Measurements from ENCODE around the gene PHEX.

DNA sequence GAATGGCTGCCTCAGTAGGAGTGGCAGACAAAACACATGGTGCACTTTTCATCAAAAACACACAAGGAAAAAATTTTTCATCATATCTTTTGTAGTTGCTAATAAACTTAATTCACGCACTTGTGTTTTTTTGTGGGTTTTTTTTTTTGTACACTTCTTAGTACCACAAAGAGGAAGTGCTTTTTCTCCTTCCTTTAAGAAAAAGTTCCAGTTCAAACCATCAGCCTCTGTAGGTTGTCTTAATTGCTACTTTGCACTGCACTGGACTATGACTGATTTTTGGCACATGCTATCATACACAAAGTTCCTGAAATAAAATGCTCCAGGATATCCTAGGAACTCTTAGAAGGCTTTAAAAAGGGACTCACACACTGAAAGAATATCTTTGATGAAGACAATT, at the start of gene PHEX:
- TF ChIP-seq CTCF (IDR thresholded peaks at IDR 0.05; ENCODE audit: low read depth, low read length) (no peak), POLR2A (IDR thresholded peaks at IDR 0.05; ENCODE audit: extremely low read depth, insufficient read length) (no peak), MYC (IDR thresholded peaks at IDR 0.05; ENCODE audit: low read depth, low read length) (no peak)
- TF ChIP-seq, protein P1, sequence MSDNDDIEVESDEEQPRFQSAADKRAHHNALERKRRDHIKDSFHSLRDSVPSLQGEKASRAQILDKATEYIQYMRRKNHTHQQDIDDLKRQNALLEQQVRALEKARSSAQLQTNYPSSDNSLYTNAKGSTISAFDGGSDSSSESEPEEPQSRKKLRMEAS (IDR thresholded peaks at IDR 0.05; ENCODE audit: low read depth, low read length), result no peak

All from NB4 (cell line).